Neural cell (in vitro differentiated cells): Measurements from ENCODE around the gene MIOS. TPM values are rescaled to one million over a fixed set of nuclear protein-coding genes. Genes with fewer than 3 reads are reported as not detected.

Source experiments
- H2AFZ ChIP-seq: fragments of 200-600, 300-800 bp; sonication (generic), shearing (Covaris generic); 2 replicates; pipeline ENCODE4 v1.6.0; 2014; ENCODE audit warnings: low read depth, mild to moderate bottlenecking, antibody characterized with exemption, low read length, moderate library complexity
- H3F3A ChIP-seq: fragments of 200-600 bp; shearing (Covaris generic); 2 replicates; pipeline ENCODE4 v1.6.1; 2016; ENCODE audit warnings: mild to moderate bottlenecking, moderate library complexity, mixed read lengths, antibody characterized with exemption, low read length; ENCODE audit not compliant: insufficient read depth, poor library complexity, severe bottlenecking
- H3K27ac ChIP-seq: fragments of 200-600, 300-800 bp; sonication (generic), shearing (Covaris generic); 2 replicates; pipeline ENCODE4 v1.5.1; 2014; ENCODE audit warnings: mild to moderate bottlenecking, low read length, moderate library complexity
- H3K27me3 ChIP-seq: fragments of 300-800, 200-600 bp; sonication (generic), shearing (Covaris generic); 2 replicates; pipeline ENCODE4 v1.6.0; 2014; ENCODE audit warnings: mild to moderate bottlenecking, low read depth, low read length, moderate library complexity; ENCODE audit not compliant: insufficient read depth
- H3K36me3 ChIP-seq: fragments of 300-800, 200-600 bp; sonication (generic), shearing (Covaris generic); 2 replicates; pipeline ENCODE4 v1.5.1; 2014; ENCODE audit warnings: mild to moderate bottlenecking, antibody characterized with exemption, low read length, moderate library complexity; ENCODE audit not compliant: insufficient read depth
- H3K4me2 ChIP-seq: fragments of 300-800, 200-600 bp; sonication (generic), shearing (Covaris generic); 2 replicates; pipeline ENCODE4 v1.6.0; 2014; ENCODE audit warnings: mild to moderate bottlenecking, low read length
- H3K4me3 ChIP-seq: fragments of 300-800, 200-600 bp; sonication (generic), shearing (Covaris generic); 2 replicates; pipeline ENCODE4 v1.5.1; 2014; ENCODE audit warnings: mild to moderate bottlenecking, low read length, moderate library complexity
- H3K79me2 ChIP-seq: fragments of 200-600 bp; shearing (Covaris generic); replicated peaks from 2 replicates; pipeline ENCODE4 v1.6.0; 2014; ENCODE audit warnings: mild to moderate bottlenecking, low read length, moderate library complexity; ENCODE audit not compliant: insufficient read depth
- H3K9ac ChIP-seq: fragments of 300-800, 200-600 bp; sonication (generic), shearing (Covaris generic); 2 replicates; pipeline ENCODE4 v1.6.1; 2016; ENCODE audit warnings: mild to moderate bottlenecking, low read length, mixed read lengths
- H3K9me2 ChIP-seq: fragments of 200-600 bp; shearing (Covaris generic); 2 replicates; pipeline ENCODE4 v1.6.1; 2016; ENCODE audit warnings: mild to moderate bottlenecking, low read length, mixed read lengths; ENCODE audit not compliant: insufficient read depth
- H3K9me3 ChIP-seq: fragments of 200-600, 300-800 bp; sonication (generic), shearing (Covaris generic); 2 replicates; pipeline ENCODE4 v1.6.1; 2016; ENCODE audit warnings: mild to moderate bottlenecking, mixed run types, low read length, moderate library complexity, mixed read lengths
- H4K20me1 ChIP-seq: fragments of 200-600 bp; shearing (Covaris generic); 2 replicates; pipeline ENCODE4 v1.6.1; 2016; ENCODE audit warnings: mild to moderate bottlenecking, mixed run types; ENCODE audit not compliant: insufficient read depth
- EP300 ChIP-seq: fragments of 450-650 bp; conservative IDR thresholded peaks from 2 replicates; pipeline ENCODE4 v1.6.1; 2014; ENCODE audit warnings: antibody characterized with exemption, mild to moderate bottlenecking, moderate library complexity; ENCODE audit not compliant: poor library complexity, severe bottlenecking
- EZH2 ChIP-seq: fragments of 200-600, 300-800 bp; shearing (Covaris generic), sonication (generic); IDR thresholded peaks from 2 replicates; pipeline ENCODE4 v1.6.1; 2014; ENCODE audit warnings: antibody characterized with exemption, low read length, borderline replicate concordance, mild to moderate bottlenecking; ENCODE audit not compliant: insufficient read depth, poor library complexity, severe bottlenecking
- MXI1 ChIP-seq: fragments of 450-650 bp; conservative IDR thresholded peaks from 2 replicates; pipeline ENCODE4 v1.6.1; 2014; ENCODE audit warnings: antibody characterized with exemption, mild to moderate bottlenecking; ENCODE audit not compliant: poor library complexity, severe bottlenecking
- POLR2AphosphoS5 ChIP-seq: IDR thresholded peaks from 2 replicates; pipeline ENCODE4 v1.6.1; 2012
- RAD21 ChIP-seq: fragments of 450-650 bp; conservative IDR thresholded peaks from 2 replicates; pipeline ENCODE4 v1.6.1; 2014; ENCODE audit warnings: antibody characterized with exemption, mild to moderate bottlenecking, moderate library complexity
- SMC3 ChIP-seq: fragments of 450-650 bp; conservative IDR thresholded peaks from 2 replicates; pipeline ENCODE4 v1.6.1; 2014; ENCODE audit warnings: antibody characterized with exemption, mild to moderate bottlenecking, moderate library complexity; ENCODE audit not compliant: poor library complexity
- TAF1 ChIP-seq: IDR thresholded peaks from 2 replicates; pipeline ENCODE4 v1.6.1; 2012; ENCODE audit warnings: low read depth
- polyA plus RNA-seq: library from polyadenylated mRNA; depleted of rRNA; stranded (reverse); fragments of >200 nt; gene quantifications from 2 replicates; pipeline ENCODE4 v1.2.3, GENCODE V29; 2014
- TF ChIP-seq, protein P1 (sequence below): IDR thresholded peaks from 2 replicates; pipeline ENCODE4 v1.6.1; 2012; ENCODE audit warnings: borderline replicate concordance
- TF ChIP-seq, protein P2 (sequence below): fragments of 450-650 bp; IDR thresholded peaks from 2 replicates; pipeline ENCODE4 v1.5.1; 2014; ENCODE audit warnings: antibody characterized with exemption, mild to moderate bottlenecking, moderate library complexity; ENCODE audit not compliant: poor library complexity, severe bottlenecking

MIOS gene
- polyA plus RNA-seq, 1 donor from 2014 or later, result 52.2 TPM

- H3K4me3 ChIP-seq, result no peak overlapping the region
- TF ChIP-seq, protein P1, sequence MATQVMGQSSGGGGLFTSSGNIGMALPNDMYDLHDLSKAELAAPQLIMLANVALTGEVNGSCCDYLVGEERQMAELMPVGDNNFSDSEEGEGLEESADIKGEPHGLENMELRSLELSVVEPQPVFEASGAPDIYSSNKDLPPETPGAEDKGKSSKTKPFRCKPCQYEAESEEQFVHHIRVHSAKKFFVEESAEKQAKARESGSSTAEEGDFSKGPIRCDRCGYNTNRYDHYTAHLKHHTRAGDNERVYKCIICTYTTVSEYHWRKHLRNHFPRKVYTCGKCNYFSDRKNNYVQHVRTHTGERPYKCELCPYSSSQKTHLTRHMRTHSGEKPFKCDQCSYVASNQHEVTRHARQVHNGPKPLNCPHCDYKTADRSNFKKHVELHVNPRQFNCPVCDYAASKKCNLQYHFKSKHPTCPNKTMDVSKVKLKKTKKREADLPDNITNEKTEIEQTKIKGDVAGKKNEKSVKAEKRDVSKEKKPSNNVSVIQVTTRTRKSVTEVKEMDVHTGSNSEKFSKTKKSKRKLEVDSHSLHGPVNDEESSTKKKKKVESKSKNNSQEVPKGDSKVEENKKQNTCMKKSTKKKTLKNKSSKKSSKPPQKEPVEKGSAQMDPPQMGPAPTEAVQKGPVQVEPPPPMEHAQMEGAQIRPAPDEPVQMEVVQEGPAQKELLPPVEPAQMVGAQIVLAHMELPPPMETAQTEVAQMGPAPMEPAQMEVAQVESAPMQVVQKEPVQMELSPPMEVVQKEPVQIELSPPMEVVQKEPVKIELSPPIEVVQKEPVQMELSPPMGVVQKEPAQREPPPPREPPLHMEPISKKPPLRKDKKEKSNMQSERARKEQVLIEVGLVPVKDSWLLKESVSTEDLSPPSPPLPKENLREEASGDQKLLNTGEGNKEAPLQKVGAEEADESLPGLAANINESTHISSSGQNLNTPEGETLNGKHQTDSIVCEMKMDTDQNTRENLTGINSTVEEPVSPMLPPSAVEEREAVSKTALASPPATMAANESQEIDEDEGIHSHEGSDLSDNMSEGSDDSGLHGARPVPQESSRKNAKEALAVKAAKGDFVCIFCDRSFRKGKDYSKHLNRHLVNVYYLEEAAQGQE, result no peak
- TF ChIP-seq POLR2AphosphoS5 (no peak), EZH2 (no peak), EP300 (no peak), RAD21 (no peak), TAF1 (no peak), MXI1 (no peak), SMC3 (no peak)
- TF ChIP-seq, protein P2, sequence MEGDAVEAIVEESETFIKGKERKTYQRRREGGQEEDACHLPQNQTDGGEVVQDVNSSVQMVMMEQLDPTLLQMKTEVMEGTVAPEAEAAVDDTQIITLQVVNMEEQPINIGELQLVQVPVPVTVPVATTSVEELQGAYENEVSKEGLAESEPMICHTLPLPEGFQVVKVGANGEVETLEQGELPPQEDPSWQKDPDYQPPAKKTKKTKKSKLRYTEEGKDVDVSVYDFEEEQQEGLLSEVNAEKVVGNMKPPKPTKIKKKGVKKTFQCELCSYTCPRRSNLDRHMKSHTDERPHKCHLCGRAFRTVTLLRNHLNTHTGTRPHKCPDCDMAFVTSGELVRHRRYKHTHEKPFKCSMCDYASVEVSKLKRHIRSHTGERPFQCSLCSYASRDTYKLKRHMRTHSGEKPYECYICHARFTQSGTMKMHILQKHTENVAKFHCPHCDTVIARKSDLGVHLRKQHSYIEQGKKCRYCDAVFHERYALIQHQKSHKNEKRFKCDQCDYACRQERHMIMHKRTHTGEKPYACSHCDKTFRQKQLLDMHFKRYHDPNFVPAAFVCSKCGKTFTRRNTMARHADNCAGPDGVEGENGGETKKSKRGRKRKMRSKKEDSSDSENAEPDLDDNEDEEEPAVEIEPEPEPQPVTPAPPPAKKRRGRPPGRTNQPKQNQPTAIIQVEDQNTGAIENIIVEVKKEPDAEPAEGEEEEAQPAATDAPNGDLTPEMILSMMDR, result no peak
- no peaks in the 10 kb centered on the region for H3K9me3 ChIP-seq
- H3K27me3 ChIP-seq, result no peaks in the 10 kb centered on the region
- H2AFZ ChIP-seq, result no peak overlapping the region
- no peaks in the 10 kb centered on the region for H3K79me2 ChIP-seq
- no peak overlapping the region for H3K9ac ChIP-seq
- no peak overlapping the region for H3K4me2 ChIP-seq
- no peaks in the 10 kb centered on the region for H3F3A ChIP-seq
- no peak overlapping the region for H3K27ac ChIP-seq
- no peaks in the 10 kb centered on the region for H3K36me3 ChIP-seq
- no peaks in the 10 kb centered on the region for H4K20me1 ChIP-seq
- H3K9me2 ChIP-seq, result no peaks in the 10 kb centered on the region
Measured at GRCh38 chr7:7521259-7521658, 45.4 kb upstream of the MIOS start.

- Histone ChIP-seq H3K4me3 (no peak overlapping the region), H3F3A (no peaks in the 10 kb centered on the region), H3K9ac (no peak overlapping the region), H3K27ac (no peak overlapping the region), H3K4me2 (no peak overlapping the region), H2AFZ (no peak overlapping the region), H3K9me2 (no peaks in the 10 kb centered on the region), H3K79me2 (no peaks in the 10 kb centered on the region), H3K9me3 (no peaks in the 10 kb centered on the region), H3K36me3 (no peaks in the 10 kb centered on the region), H3K27me3 (no peaks in the 10 kb centered on the region), H4K20me1 (no peaks in the 10 kb centered on the region)
- TF ChIP-seq, protein P2, result no peak
Measured at GRCh38 chr7:7522421-7522820, 44.3 kb upstream of the MIOS start.
